WTC11 (cell line): ENCODE data around the gene ANKS6. TPM values are rescaled to one million over a fixed set of nuclear protein-coding genes. Genes with fewer than 3 reads are reported as not detected.

Source experiments
- ATAC-seq: fragments of 200-7000 bp; cut with Tn5 transposase; 2 replicates; pipeline ENCODE4 v1.10.0; 2021; ENCODE audit warnings: mild to moderate bottlenecking, moderate library complexity
- CTCF ChIA-PET: fragments of 300-600 bp; sonication (Branson Sonifier 250); formaldehyde crosslinking; loops from one replicate; lab custom pipeline; 2021; ENCODE audit warnings: antibody characterized with exemption; lab: Charles Lee
- POLR2A ChIA-PET: fragments of 350-600 bp; sonication (Branson Sonifier 250); formaldehyde crosslinking; loops from one replicate; lab custom pipeline; 2021; ENCODE audit warnings: antibody characterized with exemption; lab: Charles Lee
- DNase-seq: peaks from one replicate; pipeline ENCODE4 v3.0.0; 2021; ENCODE audit warnings: low spot score
- H3K27ac Mint-ChIP-seq: 2 replicates; pipeline ENCODE4 v1.8.0; 2021; ENCODE audit warnings: mixed read lengths
- H3K27me3 Mint-ChIP-seq: 2 replicates; pipeline ENCODE4 v1.8.0; 2021; ENCODE audit warnings: low read depth, mild to moderate bottlenecking, moderate library complexity, mixed read lengths
- H3K36me3 Mint-ChIP-seq: 2 replicates; pipeline ENCODE4 v1.8.0; 2021; ENCODE audit warnings: mixed read lengths
- H3K4me1 Mint-ChIP-seq: 2 replicates; pipeline ENCODE4 v1.8.0; 2022; ENCODE audit warnings: mixed read lengths
- H3K4me3 Mint-ChIP-seq: 2 replicates; pipeline ENCODE4 v1.8.0; 2021; ENCODE audit warnings: mild to moderate bottlenecking, moderate library complexity, mixed read lengths
- H3K9me3 Mint-ChIP-seq: 2 replicates; pipeline ENCODE4 v1.8.0; 2021; ENCODE audit warnings: mixed read lengths
- ESRRA ChIP-seq: sonication (generic); formaldehyde crosslinking; IDR thresholded peaks from 2 replicates; pipeline ENCODE4 v1.8.1; 2022; ENCODE audit warnings: mild to moderate bottlenecking, missing genetic modification reagents, borderline replicate concordance
- HMGA2 ChIP-seq: fragments of 250-450 bp; sonication (Bioruptor Pico); IDR thresholded peaks from 2 replicates; pipeline ENCODE4 v1.4.0; 2021; ENCODE audit warnings: mild to moderate bottlenecking, moderate library complexity
- JAZF1 ChIP-seq: fragments of 250-450 bp; sonication (Bioruptor Pico); IDR thresholded peaks from 2 replicates; pipeline ENCODE4 v1.9.0; 2021; ENCODE audit warnings: moderate library complexity, mild to moderate bottlenecking, inconsistent platforms
- SMAD3 ChIP-seq: sonication (generic); formaldehyde crosslinking; IDR thresholded peaks from 2 replicates; pipeline ENCODE4 v1.8.0; 2022; ENCODE audit warnings: missing genetic modification reagents, mild to moderate bottlenecking, borderline replicate concordance
- SP1 ChIP-seq: sonication (generic); formaldehyde crosslinking; conservative IDR thresholded peaks from 2 replicates; pipeline ENCODE4 v1.8.1; 2022; ENCODE audit warnings: missing genetic modification reagents
- TEAD1 ChIP-seq: sonication (generic); formaldehyde crosslinking; IDR thresholded peaks from 2 replicates; pipeline ENCODE4 v1.8.0; 2022; ENCODE audit warnings: mild to moderate bottlenecking, missing genetic modification reagents
- TP53 ChIP-seq: sonication (generic); formaldehyde crosslinking; IDR thresholded peaks from 2 replicates; pipeline ENCODE4 v1.8.1; 2023; ENCODE audit warnings: mild to moderate bottlenecking, missing genetic modification reagents
- ZNF138 ChIP-seq: sonication (generic); formaldehyde crosslinking; conservative IDR thresholded peaks from 2 replicates; pipeline ENCODE4 v1.8.1; 2022; ENCODE audit warnings: mild to moderate bottlenecking, moderate library complexity, missing genetic modification reagents
- ZNF423 ChIP-seq: fragments of 250-450 bp; sonication (Bioruptor Pico); IDR thresholded peaks from 2 replicates; pipeline ENCODE4 v2.1.2; 2022; ENCODE audit warnings: mild to moderate bottlenecking, moderate library complexity
- total RNA-seq: library from RNA; stranded (reverse); gene quantifications from 3 replicates; pipeline ENCODE4 v1.2.3, GENCODE V29; 2021
- TF ChIP-seq, protein P1 (sequence below): sonication (generic); formaldehyde crosslinking; IDR thresholded peaks from 2 replicates; pipeline ENCODE4 v1.8.1; 2023; ENCODE audit warnings: mild to moderate bottlenecking, moderate library complexity, missing genetic modification reagents
- TF ChIP-seq, protein P2 (sequence below): fragments of 250-450 bp; sonication (Bioruptor Pico); conservative IDR thresholded peaks from 2 replicates; pipeline ENCODE4 v1.9.0; 2021; ENCODE audit warnings: mild to moderate bottlenecking
- TF ChIP-seq, protein P3 (sequence below): fragments of 250-450 bp; sonication (Bioruptor Pico); IDR thresholded peaks from 2 replicates; pipeline ENCODE4 v1.9.0; 2021; ENCODE audit warnings: mild to moderate bottlenecking
- TF ChIP-seq, protein P4 (sequence below): sonication (generic); formaldehyde crosslinking; IDR thresholded peaks from 2 replicates; pipeline ENCODE4 v1.8.1; 2022; ENCODE audit warnings: mild to moderate bottlenecking, moderate library complexity, missing genetic modification reagents
- TF ChIP-seq, protein P5 (sequence below): sonication (generic); formaldehyde crosslinking; IDR thresholded peaks from 2 replicates; pipeline ENCODE4 v1.8.1; 2023; ENCODE audit warnings: mild to moderate bottlenecking, missing genetic modification reagents, moderate library complexity
- TF ChIP-seq, protein P6 (sequence below): sonication (generic); formaldehyde crosslinking; IDR thresholded peaks from 2 replicates; pipeline ENCODE4 v1.8.0; 2023; ENCODE audit warnings: missing genetic modification reagents, mild to moderate bottlenecking, borderline replicate concordance
- TF ChIP-seq, protein P7 (sequence below): sonication (generic); formaldehyde crosslinking; IDR thresholded peaks from 2 replicates; pipeline ENCODE4 v1.8.1; 2023; ENCODE audit warnings: mild to moderate bottlenecking, missing genetic modification reagents, borderline replicate concordance
- TF ChIP-seq, protein P8 (sequence below): sonication (generic); formaldehyde crosslinking; IDR thresholded peaks from 2 replicates; pipeline ENCODE4 v1.8.1; 2023; ENCODE audit warnings: mild to moderate bottlenecking, missing genetic modification reagents

Gene ANKS6
- total RNA-seq, 1 experiment from 2014 or later, result 65.1 TPM

DNA sequence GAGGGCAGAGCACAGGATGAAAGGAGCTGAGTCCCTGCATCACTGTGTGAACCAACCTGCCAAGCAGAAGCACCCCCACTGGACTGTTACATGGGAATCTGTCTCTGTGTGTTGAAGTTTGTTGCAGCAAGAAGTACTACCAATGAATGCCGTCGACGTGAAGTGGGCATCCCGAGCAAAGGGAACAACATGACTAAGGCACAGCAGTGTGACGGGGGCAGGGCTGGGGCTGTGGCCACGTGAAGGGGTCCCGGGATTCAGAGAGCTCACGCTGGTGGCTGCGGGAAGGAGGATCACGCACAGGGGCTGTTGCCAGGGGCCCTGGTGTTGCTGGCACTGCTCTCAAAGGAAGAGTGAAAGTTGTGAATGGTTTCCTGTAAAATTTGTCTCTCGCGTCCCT lies 60.1 kb downstream of the ANKS6 start:
- DNase-seq (no peak), ATAC-seq (no peak)
- ChIA-PET POLR2A (no interaction called here), CTCF (interaction anchor here (2.4 kb wide), 1 partner anchor 39 kb away, joined by 8 read pairs; no protein-coding TSS in a partner anchor)
- peaks cover 21% of the 10 kb centered on the region for H3K9me3 Mint-ChIP-seq
- no peaks in the 10 kb centered on the region for H3K27me3 Mint-ChIP-seq
- peaks cover 13% of the 10 kb centered on the region for H3K4me1 Mint-ChIP-seq
- H3K36me3 Mint-ChIP-seq, result peaks cover 46% of the 10 kb centered on the region
- no peak overlapping the region for H3K27ac Mint-ChIP-seq
- H3K4me3 Mint-ChIP-seq, result no peak overlapping the region
- TF ChIP-seq JAZF1 (no peak), SP1 (CRISPR knock-in tag) (no peak), TEAD1 (CRISPR knock-in tag) (no peak), ZNF138 (CRISPR knock-in tag) (no peak), SMAD3 (no peak), ESRRA (CRISPR knock-in tag) (no peak), HMGA2 (CRISPR knock-in tag) (no peak), ZNF423 (CRISPR knock-in tag) (no peak), TP53 (CRISPR knock-in tag) (no peak)
- TF ChIP-seq, protein P1, sequence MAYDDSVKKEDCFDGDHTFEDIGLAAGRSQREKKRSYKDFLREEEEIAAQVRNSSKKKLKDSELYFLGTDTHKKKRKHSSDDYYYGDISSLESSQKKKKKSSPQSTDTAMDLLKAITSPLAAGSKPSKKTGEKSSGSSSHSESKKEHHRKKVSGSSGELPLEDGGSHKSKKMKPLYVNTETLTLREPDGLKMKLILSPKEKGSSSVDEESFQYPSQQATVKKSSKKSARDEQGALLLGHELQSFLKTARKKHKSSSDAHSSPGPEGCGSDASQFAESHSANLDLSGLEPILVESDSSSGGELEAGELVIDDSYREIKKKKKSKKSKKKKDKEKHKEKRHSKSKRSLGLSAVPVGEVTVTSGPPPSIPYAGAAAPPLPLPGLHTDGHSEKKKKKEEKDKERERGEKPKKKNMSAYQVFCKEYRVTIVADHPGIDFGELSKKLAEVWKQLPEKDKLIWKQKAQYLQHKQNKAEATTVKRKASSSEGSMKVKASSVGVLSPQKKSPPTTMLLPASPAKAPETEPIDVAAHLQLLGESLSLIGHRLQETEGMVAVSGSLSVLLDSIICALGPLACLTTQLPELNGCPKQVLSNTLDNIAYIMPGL (CRISPR knock-in tag), result no peak
- TF ChIP-seq, protein P2, sequence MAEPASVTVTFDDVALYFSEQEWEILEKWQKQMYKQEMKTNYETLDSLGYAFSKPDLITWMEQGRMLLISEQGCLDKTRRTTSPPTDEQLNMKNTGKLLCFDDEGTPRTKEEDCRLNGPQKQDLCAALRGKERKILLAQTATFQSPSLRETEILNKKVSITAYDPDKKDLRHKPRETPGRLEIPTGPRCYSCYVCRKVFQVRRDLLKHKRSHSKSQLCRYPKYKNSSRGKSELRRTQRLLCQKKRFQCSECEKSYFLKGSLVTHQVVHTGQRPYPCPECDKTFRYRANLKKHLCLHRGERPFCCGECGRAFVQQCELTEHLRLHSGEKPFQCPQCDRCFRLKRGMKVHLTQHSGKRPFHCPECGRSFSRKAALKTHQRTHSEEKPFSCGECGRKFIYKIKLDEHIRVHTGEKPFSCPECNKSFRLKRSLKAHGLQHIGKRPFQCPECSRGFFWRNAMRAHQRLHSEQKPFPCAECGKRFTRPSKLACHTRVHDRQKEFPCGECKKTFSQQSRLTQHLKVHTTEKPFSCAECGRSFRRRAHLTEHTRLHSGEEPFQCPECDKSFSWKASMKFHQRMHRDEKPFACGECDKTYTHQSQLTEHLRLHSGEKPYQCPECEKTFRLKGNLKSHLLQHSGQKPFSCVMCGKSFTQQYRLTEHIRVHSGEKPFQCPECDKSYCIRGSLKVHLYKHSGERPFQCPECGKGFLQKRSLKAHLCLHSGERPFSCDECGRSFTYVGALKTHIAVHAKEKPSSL (CRISPR knock-in tag), result no peak
- TF ChIP-seq, protein P3, sequence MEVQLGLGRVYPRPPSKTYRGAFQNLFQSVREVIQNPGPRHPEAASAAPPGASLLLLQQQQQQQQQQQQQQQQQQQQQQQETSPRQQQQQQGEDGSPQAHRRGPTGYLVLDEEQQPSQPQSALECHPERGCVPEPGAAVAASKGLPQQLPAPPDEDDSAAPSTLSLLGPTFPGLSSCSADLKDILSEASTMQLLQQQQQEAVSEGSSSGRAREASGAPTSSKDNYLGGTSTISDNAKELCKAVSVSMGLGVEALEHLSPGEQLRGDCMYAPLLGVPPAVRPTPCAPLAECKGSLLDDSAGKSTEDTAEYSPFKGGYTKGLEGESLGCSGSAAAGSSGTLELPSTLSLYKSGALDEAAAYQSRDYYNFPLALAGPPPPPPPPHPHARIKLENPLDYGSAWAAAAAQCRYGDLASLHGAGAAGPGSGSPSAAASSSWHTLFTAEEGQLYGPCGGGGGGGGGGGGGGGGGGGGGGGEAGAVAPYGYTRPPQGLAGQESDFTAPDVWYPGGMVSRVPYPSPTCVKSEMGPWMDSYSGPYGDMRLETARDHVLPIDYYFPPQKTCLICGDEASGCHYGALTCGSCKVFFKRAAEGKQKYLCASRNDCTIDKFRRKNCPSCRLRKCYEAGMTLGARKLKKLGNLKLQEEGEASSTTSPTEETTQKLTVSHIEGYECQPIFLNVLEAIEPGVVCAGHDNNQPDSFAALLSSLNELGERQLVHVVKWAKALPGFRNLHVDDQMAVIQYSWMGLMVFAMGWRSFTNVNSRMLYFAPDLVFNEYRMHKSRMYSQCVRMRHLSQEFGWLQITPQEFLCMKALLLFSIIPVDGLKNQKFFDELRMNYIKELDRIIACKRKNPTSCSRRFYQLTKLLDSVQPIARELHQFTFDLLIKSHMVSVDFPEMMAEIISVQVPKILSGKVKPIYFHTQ (CRISPR knock-in tag), result no peak
- TF ChIP-seq, protein P4, sequence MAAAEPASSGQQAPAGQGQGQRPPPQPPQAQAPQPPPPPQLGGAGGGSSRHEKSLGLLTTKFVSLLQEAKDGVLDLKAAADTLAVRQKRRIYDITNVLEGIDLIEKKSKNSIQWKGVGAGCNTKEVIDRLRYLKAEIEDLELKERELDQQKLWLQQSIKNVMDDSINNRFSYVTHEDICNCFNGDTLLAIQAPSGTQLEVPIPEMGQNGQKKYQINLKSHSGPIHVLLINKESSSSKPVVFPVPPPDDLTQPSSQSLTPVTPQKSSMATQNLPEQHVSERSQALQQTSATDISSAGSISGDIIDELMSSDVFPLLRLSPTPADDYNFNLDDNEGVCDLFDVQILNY (CRISPR knock-in tag), result no peak
- TF ChIP-seq, protein P5, sequence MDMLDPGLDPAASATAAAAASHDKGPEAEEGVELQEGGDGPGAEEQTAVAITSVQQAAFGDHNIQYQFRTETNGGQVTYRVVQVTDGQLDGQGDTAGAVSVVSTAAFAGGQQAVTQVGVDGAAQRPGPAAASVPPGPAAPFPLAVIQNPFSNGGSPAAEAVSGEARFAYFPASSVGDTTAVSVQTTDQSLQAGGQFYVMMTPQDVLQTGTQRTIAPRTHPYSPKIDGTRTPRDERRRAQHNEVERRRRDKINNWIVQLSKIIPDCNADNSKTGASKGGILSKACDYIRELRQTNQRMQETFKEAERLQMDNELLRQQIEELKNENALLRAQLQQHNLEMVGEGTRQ, result no peak
- TF ChIP-seq, protein P6, sequence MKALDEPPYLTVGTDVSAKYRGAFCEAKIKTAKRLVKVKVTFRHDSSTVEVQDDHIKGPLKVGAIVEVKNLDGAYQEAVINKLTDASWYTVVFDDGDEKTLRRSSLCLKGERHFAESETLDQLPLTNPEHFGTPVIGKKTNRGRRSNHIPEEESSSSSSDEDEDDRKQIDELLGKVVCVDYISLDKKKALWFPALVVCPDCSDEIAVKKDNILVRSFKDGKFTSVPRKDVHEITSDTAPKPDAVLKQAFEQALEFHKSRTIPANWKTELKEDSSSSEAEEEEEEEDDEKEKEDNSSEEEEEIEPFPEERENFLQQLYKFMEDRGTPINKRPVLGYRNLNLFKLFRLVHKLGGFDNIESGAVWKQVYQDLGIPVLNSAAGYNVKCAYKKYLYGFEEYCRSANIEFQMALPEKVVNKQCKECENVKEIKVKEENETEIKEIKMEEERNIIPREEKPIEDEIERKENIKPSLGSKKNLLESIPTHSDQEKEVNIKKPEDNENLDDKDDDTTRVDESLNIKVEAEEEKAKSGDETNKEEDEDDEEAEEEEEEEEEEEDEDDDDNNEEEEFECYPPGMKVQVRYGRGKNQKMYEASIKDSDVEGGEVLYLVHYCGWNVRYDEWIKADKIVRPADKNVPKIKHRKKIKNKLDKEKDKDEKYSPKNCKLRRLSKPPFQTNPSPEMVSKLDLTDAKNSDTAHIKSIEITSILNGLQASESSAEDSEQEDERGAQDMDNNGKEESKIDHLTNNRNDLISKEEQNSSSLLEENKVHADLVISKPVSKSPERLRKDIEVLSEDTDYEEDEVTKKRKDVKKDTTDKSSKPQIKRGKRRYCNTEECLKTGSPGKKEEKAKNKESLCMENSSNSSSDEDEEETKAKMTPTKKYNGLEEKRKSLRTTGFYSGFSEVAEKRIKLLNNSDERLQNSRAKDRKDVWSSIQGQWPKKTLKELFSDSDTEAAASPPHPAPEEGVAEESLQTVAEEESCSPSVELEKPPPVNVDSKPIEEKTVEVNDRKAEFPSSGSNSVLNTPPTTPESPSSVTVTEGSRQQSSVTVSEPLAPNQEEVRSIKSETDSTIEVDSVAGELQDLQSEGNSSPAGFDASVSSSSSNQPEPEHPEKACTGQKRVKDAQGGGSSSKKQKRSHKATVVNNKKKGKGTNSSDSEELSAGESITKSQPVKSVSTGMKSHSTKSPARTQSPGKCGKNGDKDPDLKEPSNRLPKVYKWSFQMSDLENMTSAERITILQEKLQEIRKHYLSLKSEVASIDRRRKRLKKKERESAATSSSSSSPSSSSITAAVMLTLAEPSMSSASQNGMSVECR (CRISPR knock-in tag), result no peak
- TF ChIP-seq, protein P7, sequence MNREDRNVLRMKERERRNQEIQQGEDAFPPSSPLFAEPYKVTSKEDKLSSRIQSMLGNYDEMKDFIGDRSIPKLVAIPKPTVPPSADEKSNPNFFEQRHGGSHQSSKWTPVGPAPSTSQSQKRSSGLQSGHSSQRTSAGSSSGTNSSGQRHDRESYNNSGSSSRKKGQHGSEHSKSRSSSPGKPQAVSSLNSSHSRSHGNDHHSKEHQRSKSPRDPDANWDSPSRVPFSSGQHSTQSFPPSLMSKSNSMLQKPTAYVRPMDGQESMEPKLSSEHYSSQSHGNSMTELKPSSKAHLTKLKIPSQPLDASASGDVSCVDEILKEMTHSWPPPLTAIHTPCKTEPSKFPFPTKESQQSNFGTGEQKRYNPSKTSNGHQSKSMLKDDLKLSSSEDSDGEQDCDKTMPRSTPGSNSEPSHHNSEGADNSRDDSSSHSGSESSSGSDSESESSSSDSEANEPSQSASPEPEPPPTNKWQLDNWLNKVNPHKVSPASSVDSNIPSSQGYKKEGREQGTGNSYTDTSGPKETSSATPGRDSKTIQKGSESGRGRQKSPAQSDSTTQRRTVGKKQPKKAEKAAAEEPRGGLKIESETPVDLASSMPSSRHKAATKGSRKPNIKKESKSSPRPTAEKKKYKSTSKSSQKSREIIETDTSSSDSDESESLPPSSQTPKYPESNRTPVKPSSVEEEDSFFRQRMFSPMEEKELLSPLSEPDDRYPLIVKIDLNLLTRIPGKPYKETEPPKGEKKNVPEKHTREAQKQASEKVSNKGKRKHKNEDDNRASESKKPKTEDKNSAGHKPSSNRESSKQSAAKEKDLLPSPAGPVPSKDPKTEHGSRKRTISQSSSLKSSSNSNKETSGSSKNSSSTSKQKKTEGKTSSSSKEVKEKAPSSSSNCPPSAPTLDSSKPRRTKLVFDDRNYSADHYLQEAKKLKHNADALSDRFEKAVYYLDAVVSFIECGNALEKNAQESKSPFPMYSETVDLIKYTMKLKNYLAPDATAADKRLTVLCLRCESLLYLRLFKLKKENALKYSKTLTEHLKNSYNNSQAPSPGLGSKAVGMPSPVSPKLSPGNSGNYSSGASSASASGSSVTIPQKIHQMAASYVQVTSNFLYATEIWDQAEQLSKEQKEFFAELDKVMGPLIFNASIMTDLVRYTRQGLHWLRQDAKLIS, result no peak
- TF ChIP-seq, protein P8, sequence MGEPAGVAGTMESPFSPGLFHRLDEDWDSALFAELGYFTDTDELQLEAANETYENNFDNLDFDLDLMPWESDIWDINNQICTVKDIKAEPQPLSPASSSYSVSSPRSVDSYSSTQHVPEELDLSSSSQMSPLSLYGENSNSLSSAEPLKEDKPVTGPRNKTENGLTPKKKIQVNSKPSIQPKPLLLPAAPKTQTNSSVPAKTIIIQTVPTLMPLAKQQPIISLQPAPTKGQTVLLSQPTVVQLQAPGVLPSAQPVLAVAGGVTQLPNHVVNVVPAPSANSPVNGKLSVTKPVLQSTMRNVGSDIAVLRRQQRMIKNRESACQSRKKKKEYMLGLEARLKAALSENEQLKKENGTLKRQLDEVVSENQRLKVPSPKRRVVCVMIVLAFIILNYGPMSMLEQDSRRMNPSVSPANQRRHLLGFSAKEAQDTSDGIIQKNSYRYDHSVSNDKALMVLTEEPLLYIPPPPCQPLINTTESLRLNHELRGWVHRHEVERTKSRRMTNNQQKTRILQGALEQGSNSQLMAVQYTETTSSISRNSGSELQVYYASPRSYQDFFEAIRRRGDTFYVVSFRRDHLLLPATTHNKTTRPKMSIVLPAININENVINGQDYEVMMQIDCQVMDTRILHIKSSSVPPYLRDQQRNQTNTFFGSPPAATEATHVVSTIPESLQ (CRISPR knock-in tag), result no peak
